ENCODE data around the gene NRL.

The NRL gene

GRCh38 chr14:24069411-24069735, 45.4 kb downstream of the NRL start:
- DNase-seq = no peak
- peaks cover 6% of the 10 kb centered on the region for H3K27me3 ChIP-seq (replicated peaks)
- no peak overlapping the region for H3K4me3 ChIP-seq (ENCODE audit: low read depth, low read length)
- no peak overlapping the region for H3K27ac ChIP-seq
- in situ Hi-C loops (cut with HindIII; ENCODE audit: low pct_ligation_motif_present, low sequenced_read_pairs) = no loop called here
- H3K36me3 ChIP-seq (replicated peaks) = no peaks in the 10 kb centered on the region
- no peak for TF ChIP-seq CTCF (IDR thresholded peaks at IDR 0.05; ENCODE audit: low read depth, low read length, missing control alignments)

- DNase-seq = no peak
- no peak overlapping the region for H3K27ac ChIP-seq
- H3K36me3 ChIP-seq (replicated peaks) = no peaks in the 10 kb centered on the region
- H3K27me3 ChIP-seq (replicated peaks) = peaks cover 6% of the 10 kb centered on the region
- TF ChIP-seq CTCF (IDR thresholded peaks at IDR 0.05; ENCODE audit: low read depth, low read length, missing control alignments) = no peak
- no peak overlapping the region for H3K4me3 ChIP-seq (ENCODE audit: low read depth, low read length)
- in situ Hi-C loops (cut with HindIII; ENCODE audit: low pct_ligation_motif_present, low sequenced_read_pairs) = no loop called here
These were observed 45.9 kb downstream of the NRL start for GRCh38 chr14:24068711-24069410.

DNA sequence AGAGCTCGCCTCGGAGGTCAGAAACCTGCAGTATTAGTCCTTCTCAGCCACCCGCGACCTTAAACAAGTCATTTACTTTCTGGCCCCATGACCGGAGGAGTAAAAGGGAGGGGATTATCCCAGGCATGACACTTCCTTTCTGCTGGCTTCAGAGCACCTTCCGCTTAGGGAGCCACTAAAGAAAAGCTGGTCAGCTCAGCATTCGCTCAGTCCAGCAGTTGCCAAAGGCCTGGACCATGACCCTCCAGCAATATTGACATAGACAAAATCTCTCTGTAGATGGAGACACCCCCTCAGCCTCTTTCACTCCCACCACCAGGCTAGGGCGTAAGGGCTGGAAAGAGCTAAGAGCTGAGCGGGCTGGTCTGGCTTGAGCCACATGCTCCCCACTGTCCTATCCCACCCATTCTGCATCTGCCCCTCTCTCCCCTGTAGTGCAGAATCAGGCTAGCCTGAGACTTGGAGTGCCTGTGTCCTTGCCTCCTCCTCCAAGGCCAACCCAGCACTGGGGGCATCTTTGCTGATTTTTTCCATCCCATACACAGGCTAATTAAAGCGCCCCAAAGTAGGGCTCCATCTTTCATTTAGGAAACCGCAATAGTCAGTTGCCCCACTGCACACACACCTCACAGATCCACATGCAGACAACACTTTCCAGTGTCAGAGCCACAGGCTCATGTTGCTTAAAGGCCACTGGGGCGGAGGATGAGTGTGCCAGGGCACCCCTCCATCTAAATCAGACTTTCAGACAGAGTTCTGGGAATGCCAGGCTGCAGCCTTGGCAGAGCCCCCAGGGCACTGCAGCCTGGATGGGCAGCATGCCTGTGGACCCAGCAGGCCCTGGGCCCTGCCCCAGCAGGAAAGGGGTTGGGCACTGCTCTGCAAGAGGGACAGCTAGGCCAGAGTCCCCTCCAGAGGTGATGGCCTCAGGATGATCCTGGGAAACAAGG, 47.3 kb downstream of the NRL start:
- TF ChIP-seq CTCF (IDR thresholded peaks at IDR 0.05; ENCODE audit: low read depth, low read length, missing control alignments) = no peak
- H3K4me3 ChIP-seq (ENCODE audit: low read depth, low read length) = no peak overlapping the region
- no peaks in the 10 kb centered on the region for H3K36me3 ChIP-seq (replicated peaks)
- in situ Hi-C loops (cut with HindIII; ENCODE audit: low pct_ligation_motif_present, low sequenced_read_pairs) = no loop called here
- peaks cover 6% of the 10 kb centered on the region for H3K27me3 ChIP-seq (replicated peaks)
- no peak for DNase-seq
- no peak overlapping the region for H3K27ac ChIP-seq

GRCh38 chr14:24066496-24067132, 48.1 kb downstream of the NRL start:
- H3K36me3 ChIP-seq (replicated peaks) = no peaks in the 10 kb centered on the region
- no peak for TF ChIP-seq CTCF (IDR thresholded peaks at IDR 0.05; ENCODE audit: low read depth, low read length, missing control alignments)
- no peak overlapping the region for H3K4me3 ChIP-seq (ENCODE audit: low read depth, low read length)
- DNase-seq = no peak
- H3K27ac ChIP-seq = no peak overlapping the region
- in situ Hi-C loops (cut with HindIII; ENCODE audit: low pct_ligation_motif_present, low sequenced_read_pairs) = no loop called here
- H3K27me3 ChIP-seq (replicated peaks) = peaks cover 6% of the 10 kb centered on the region

- H3K27ac ChIP-seq = no peak overlapping the region
- H3K36me3 ChIP-seq (replicated peaks) = no peaks in the 10 kb centered on the region
- H3K27me3 ChIP-seq (replicated peaks) = peaks cover 6% of the 10 kb centered on the region
- in situ Hi-C loops (cut with HindIII; ENCODE audit: low pct_ligation_motif_present, low sequenced_read_pairs) = no loop called here
- DNase-seq = no peak
- H3K4me3 ChIP-seq (ENCODE audit: low read depth, low read length) = no peak overlapping the region
- no peak for TF ChIP-seq CTCF (IDR thresholded peaks at IDR 0.05; ENCODE audit: low read depth, low read length, missing control alignments)
These were observed 49.3 kb downstream of the NRL start for GRCh38 chr14:24065408-24065807.

All from brain microvascular endothelial cell (primary cell).